Endodermal cell (in vitro differentiated cells): Measurements from ENCODE around the gene ASTN2. TPM values are rescaled to one million over a fixed set of nuclear protein-coding genes. Genes with fewer than 3 reads are reported as not detected.
"Not testable (repeated sequence)": the region's sequence is repeated elsewhere in the genome, so short reads cannot be mapped to it uniquely, and the experiment has no call there.

Source experiments
- DNase-seq: peaks from one replicate; pipeline ENCODE4 v3.0.0-alpha.2; 2017
- H3K27ac ChIP-seq: 2 replicates; pipeline ENCODE4 v1.5.1; 2013; ENCODE audit warnings: mild to moderate bottlenecking, low read depth, low read length, moderate library complexity
- H3K27me3 ChIP-seq: 2 replicates; pipeline ENCODE4 v1.6.1; 2013; ENCODE audit warnings: mild to moderate bottlenecking, low read length, moderate library complexity; ENCODE audit not compliant: insufficient read depth, control insufficient read depth, poor library complexity, severe bottlenecking
- H3K36me3 ChIP-seq: 2 replicates; pipeline ENCODE4 v1.7.0; 2013; ENCODE audit warnings: mild to moderate bottlenecking, low read length, moderate library complexity; ENCODE audit not compliant: control insufficient read depth, insufficient read depth
- H3K4me1 ChIP-seq: one replicate; pipeline ENCODE4 v1.7.0; 2013; ENCODE audit warnings: low read length; ENCODE audit not compliant: control insufficient read depth, insufficient read depth
- H3K4me3 ChIP-seq: 2 replicates; pipeline ENCODE4 v1.5.1; 2013; ENCODE audit warnings: mild to moderate bottlenecking, low read length, moderate library complexity
- H3K9ac ChIP-seq: 2 replicates; pipeline ENCODE4 v1.6.1; 2013; ENCODE audit warnings: mild to moderate bottlenecking, low read length, moderate library complexity; ENCODE audit not compliant: poor library complexity, severe bottlenecking; ENCODE audit errors: extremely low read depth
- H3K9me3 ChIP-seq: 2 replicates; pipeline ENCODE4 v1.6.1; 2013; ENCODE audit warnings: mild to moderate bottlenecking, low read length, moderate library complexity; ENCODE audit not compliant: control insufficient read depth
- H3K27ac Mint-ChIP-seq: 2 replicates; pipeline ENCODE4 v1.8.0; 2020; ENCODE audit warnings: mixed read lengths
- H3K27me3 Mint-ChIP-seq: 2 replicates; pipeline ENCODE4 v1.8.0; 2021; ENCODE audit warnings: mild to moderate bottlenecking, mixed read lengths; ENCODE audit not compliant: insufficient read depth
- H3K36me3 Mint-ChIP-seq: 2 replicates; pipeline ENCODE4 v1.8.0; 2020; ENCODE audit warnings: low read depth, mixed read lengths
- H3K4me1 Mint-ChIP-seq: 2 replicates; pipeline ENCODE4 v1.8.0; 2020; ENCODE audit warnings: mixed read lengths
- H3K4me3 Mint-ChIP-seq: 2 replicates; pipeline ENCODE4 v1.8.0; 2020; ENCODE audit warnings: mild to moderate bottlenecking, moderate library complexity, mixed read lengths
- H3K9me3 Mint-ChIP-seq: 2 replicates; pipeline ENCODE4 v1.8.0; 2020; ENCODE audit warnings: mild to moderate bottlenecking, mixed read lengths
- CTCF ChIP-seq: fragments of 200-600 bp; sonication (generic); conservative IDR thresholded peaks from 2 replicates; pipeline ENCODE4 v1.5.0; 2021; ENCODE audit warnings: antibody characterized with exemption, mild to moderate bottlenecking
- WGBS, 2 experiments: methylation state at CpG; one replicate each; pipeline versions ENCODE4 v1.1.5 to v1.1.7; 2013; ENCODE audit warnings: missing lambda C conversion rate in 2 of 2, mixed read lengths in 1 of 2; ENCODE audit not compliant: insufficient coverage in 1 of 2, insufficient read length in 1 of 2; 5-methylcytosine and 5-hydroxymethylcytosine counted together
- total RNA-seq, 2 donors: library from RNA; stranded (reverse); fragmentation: NEBNext Ultra II Directional in 1 of 2; extraction: Animal tissue kit (Norgen Biotek cat#: 25700) in 1 of 2; gene quantifications; 2 replicates in 1 of 2; 3 replicates in 1 of 2; pipeline ENCODE4 v1.2.1, GENCODE V29; 2021

The ASTN2 gene
- total RNA-seq, 2 donors from 2014 or later = 8.9 to 10.4 TPM

- DNase-seq = no peak
- Histone ChIP-seq H3K4me3 (no peak overlapping the region), H3K9me3 (no peaks in the 10 kb centered on the region), H3K36me3 (no peaks in the 10 kb centered on the region), H3K27me3 (no peaks in the 10 kb centered on the region), H3K9ac (no peak overlapping the region), H3K4me1 (peaks cover 7% of the 10 kb centered on the region), H3K27ac (no peak overlapping the region)
- H3K36me3 Mint-ChIP-seq = no peaks in the 10 kb centered on the region
- TF ChIP-seq CTCF = no peak
- peaks cover 25% of the 10 kb centered on the region for H3K4me1 Mint-ChIP-seq
- no peaks in the 10 kb centered on the region for H3K27me3 Mint-ChIP-seq
- peak overlapping the region; percentile 5 for H3K27ac Mint-ChIP-seq
- no peaks in the 10 kb centered on the region for H3K9me3 Mint-ChIP-seq
- 48 to 71% methylated on average over 2 to 3 of the region's 3 CpGs for WGBS, 2 experiments
- H3K4me3 Mint-ChIP-seq = no peak overlapping the region
Measured at GRCh38 chr9:116927726-116928125, 487.1 kb downstream of the ASTN2 start.

- Histone ChIP-seq H3K36me3 (no peaks in the 10 kb centered on the region), H3K9me3 (no peaks in the 10 kb centered on the region), H3K27ac (no peak overlapping the region), H3K4me3 (no peak overlapping the region), H3K4me1 (peaks cover 7% of the 10 kb centered on the region), H3K27me3 (no peaks in the 10 kb centered on the region), H3K9ac (no peak overlapping the region)
- peaks cover 25% of the 10 kb centered on the region for H3K4me1 Mint-ChIP-seq
- no peak overlapping the region for H3K4me3 Mint-ChIP-seq
- no peaks in the 10 kb centered on the region for H3K9me3 Mint-ChIP-seq
- no peak for TF ChIP-seq CTCF
- no peaks in the 10 kb centered on the region for H3K27me3 Mint-ChIP-seq
- no peaks in the 10 kb centered on the region for H3K36me3 Mint-ChIP-seq
- no peak for DNase-seq
- no peak overlapping the region for H3K27ac Mint-ChIP-seq
Measured at GRCh38 chr9:116925121-116925520, 489.7 kb downstream of the ASTN2 start.

- H3K27ac Mint-ChIP-seq = no peak overlapping the region
- whole genome bisulfite sequencing, 2 experiments = 86 to 90% methylated on average over 1 to 5 of the region's 6 CpGs
Measured at GRCh38 chr9:116924462-116925110, 490.3 kb downstream of the ASTN2 start.

DNA sequence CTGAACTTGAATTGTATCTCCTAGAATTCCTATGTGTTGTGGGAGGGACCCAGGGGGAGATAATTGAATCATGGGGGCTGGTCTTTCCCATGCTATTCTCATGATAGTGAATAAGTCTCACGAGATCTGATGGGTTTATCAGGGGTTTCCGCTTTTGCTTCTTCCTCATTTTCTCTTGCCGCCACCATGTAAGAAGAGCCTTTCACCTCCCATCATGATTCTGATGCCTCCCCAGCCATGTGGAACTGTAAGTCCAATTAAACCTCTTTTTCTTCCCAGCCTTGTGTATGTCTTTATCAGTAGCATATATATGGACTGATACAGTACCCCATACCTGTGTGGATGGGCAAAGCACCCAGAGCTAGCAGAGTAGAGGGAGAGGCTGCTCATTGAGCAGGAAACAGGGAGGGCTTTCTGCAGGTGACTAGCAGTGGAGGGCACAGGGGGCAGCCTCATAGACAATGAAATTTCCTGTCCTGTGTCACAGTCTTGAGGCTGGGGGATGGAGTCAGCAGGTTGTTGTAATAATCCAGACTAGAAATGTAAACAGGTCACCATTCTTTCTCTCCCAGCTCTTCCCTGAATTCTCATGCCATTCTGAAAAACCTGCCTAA lies 496.9 kb downstream of the ASTN2 start:
- not testable (repeated sequence) for H3K4me3 ChIP-seq, H3K4me1 ChIP-seq, H3K9ac ChIP-seq, H3K36me3 ChIP-seq, H3K27ac Mint-ChIP-seq, H3K4me3 Mint-ChIP-seq, H3K4me1 Mint-ChIP-seq, H3K27me3 Mint-ChIP-seq, H3K9me3 Mint-ChIP-seq, DNase-seq, H3K27me3 ChIP-seq, H3K27ac ChIP-seq, H3K36me3 Mint-ChIP-seq, H3K9me3 ChIP-seq
- WGBS, 2 experiments = 61 to 81% methylated on average over 3 of the region's 3 CpGs

More at GRCh38 chr9:116924462-116925110, 490.3 kb downstream of the ASTN2 start:
- Histone ChIP-seq H3K27me3 (no peaks in the 10 kb centered on the region), H3K27ac (no peak overlapping the region), H3K4me3 (no peak overlapping the region), H3K9me3 (no peaks in the 10 kb centered on the region), H3K36me3 (no peaks in the 10 kb centered on the region), H3K4me1 (peaks cover 7% of the 10 kb centered on the region), H3K9ac (no peak overlapping the region)
- no peak for TF ChIP-seq CTCF
- Mint-ChIP-seq H3K4me1 (peaks cover 20% of the 10 kb centered on the region), H3K9me3 (no peaks in the 10 kb centered on the region), H3K4me3 (no peak overlapping the region), H3K36me3 (no peaks in the 10 kb centered on the region), H3K27me3 (no peaks in the 10 kb centered on the region)
- no peak for DNase-seq
